ENCODE results near the gene RAB24. TPM values are rescaled to one million over a fixed set of nuclear protein-coding genes. Genes with fewer than 3 reads are reported as not detected.
"Not testable (repeated sequence)": the region's sequence is repeated elsewhere in the genome, so short reads cannot be mapped to it uniquely, and the experiment has no call there.

The RAB24 gene
- total RNA-seq (2012; rRNA removed): 9.6 TPM in 2 replicates

DNA sequence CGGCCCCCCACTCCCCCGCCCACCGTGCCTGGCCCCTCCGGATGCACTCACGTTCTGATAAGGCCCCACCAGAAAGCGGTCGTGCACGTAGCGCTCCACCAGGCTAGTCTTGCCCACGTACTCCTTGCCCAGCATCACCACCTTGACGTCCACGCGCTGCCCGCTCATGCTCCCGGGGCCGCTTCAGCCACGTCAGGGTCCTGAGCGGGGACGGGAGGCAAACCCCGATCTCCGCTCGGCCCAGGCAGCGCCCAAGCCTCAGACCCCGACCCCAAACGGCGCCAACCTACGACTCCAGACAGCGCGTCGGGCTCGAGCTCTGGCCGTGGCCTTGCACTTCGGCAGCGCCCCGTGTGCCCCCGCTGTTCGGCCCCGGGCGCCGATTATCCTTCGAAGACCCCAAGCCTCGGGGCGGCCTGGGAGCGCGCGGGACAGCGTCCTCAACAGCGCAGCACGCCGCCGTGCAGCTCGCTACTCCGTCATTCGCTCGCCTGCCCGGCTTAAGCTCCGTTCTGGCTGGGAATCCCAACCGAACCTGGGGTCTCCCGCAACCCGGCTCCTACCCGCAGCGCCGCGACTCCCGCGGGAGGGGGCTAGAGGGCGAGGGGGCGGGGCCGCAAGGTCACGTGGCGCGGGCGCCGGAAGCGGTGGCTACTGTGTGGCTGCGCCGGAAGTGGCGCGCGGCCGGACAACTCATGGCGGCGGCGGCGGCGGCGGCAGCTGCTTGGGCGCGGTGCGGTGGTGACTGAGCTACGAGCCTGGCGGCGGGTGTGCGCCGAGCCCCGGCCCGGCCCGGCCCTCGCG, at the start of gene RAB24, which contains the start of gene PRELID1:
TSS of gene RAB24 (minus strand) at position 599 of the 804 bp plus-strand sequence. CDS start at position 168, 431 bp downstream.
TSS of gene PRELID1 (plus strand) at position 679 of the 804 bp plus-strand sequence. CDS start 187 bp downstream, outside the sequence.
- peaks cover 41% of the 10 kb centered on the region for H3K4me1 ChIP-seq (ENCODE audit: control insufficient read depth, insufficient read depth, low read length)
- peak within 1 kb of the TSS; percentile 91 for H3K9ac ChIP-seq (ENCODE audit: low read depth, low read length)
- H3K9me3 ChIP-seq (replicated peaks; ENCODE audit: low read length): no peaks in the 10 kb centered on the region
- peak within 1 kb of the TSS; percentile 78 for H3K4me3 ChIP-seq (ENCODE audit: low read length)
- peaks cover 58% of the 10 kb centered on the region for H3K36me3 ChIP-seq (ENCODE audit: insufficient read depth, low read length)
- no peaks in the 10 kb centered on the region for H3K27me3 ChIP-seq (ENCODE audit: control insufficient read depth, insufficient read depth, low read length)
- peak within 1 kb of the TSS; percentile 84 for H3K4me2 ChIP-seq (ENCODE audit: low read length)

DNA sequence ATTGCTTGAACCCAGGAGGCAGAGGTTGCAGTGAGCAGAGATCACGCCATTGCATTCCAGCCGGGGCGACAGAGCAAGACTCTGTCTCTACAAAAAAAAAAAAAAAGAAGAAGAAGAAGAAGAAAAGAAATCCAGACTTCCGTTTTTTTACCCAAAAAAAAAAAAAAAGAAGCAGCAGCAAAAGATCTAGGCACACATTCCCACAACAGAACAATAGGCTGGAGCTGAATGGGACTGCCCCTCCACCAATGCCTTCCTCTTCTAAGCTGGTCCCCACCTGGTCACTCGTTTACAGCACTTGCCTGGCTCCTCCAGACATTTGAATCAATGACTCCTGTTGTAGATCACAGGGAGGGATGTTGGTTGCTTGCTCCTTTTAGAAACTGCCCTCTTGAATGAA, 49.6 kb upstream of the RAB24 start:
- Histone ChIP-seq H3K36me3 (ENCODE audit: insufficient read depth, low read length) (peaks cover 3% of the 10 kb centered on the region), H3K9ac (ENCODE audit: low read depth, low read length) (no peak overlapping the region), H3K4me1 (ENCODE audit: control insufficient read depth, insufficient read depth, low read length) (peaks cover 27% of the 10 kb centered on the region), H3K4me3 (ENCODE audit: low read length) (no peak overlapping the region), H3K9me3 (replicated peaks; ENCODE audit: low read length) (no peaks in the 10 kb centered on the region), H3K4me2 (ENCODE audit: low read length) (no peak overlapping the region), H3K27me3 (ENCODE audit: control insufficient read depth, insufficient read depth, low read length) (peaks cover 17% of the 10 kb centered on the region)

DNA sequence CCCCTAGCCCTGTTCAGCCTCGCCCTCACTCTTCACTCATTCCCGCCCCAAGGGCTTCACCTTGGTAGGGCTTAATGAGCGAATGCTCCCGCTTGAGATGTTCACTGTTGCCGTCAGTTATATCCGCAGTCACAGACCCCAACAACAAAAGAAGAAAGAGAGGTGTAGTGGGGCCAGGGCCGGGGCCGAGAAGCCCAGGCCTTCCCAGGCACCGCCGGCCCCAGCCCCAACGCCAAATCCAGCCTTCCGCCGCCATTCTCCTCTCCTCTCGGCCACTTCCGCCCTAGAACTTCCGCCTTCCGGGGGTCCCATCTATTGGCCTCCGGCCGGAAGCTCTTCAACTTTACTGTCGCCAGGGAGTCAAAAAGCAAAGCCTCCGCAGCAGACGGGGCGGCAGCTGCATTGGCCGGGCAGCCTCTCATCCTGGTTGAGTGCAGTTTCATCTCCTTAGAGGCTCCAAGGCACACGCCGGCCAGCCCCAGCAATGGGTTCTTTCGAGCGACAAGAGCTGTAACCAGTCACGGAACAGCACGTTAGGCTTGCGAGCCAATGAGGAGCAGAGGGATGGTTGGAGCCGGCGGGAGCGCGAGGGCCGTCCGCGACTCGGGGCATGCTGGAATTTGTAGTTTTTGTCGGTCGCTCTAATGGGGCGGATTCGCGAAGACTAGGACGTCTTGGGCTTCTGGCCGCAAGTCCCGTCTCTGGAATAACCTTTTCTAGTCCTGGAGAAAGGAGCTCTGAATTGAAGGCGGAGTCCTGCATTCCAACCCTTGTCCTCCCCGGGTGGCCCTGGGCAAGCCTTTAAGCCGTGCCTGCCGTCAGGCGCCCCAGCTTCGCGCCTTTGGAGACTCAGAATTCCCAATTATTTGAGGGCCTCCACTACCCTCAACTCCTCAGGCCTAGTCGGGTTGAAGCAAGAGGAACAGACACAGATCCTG, 48.1 kb upstream of the RAB24 start, which contains the start of gene LMAN2:
TSS of gene LMAN2 (minus strand) at position 277 of the 938 bp plus-strand sequence. CDS start at position 256, 21 bp downstream.
- peaks cover 23% of the 10 kb centered on the region for H3K4me1 ChIP-seq (ENCODE audit: control insufficient read depth, insufficient read depth, low read length)
- H3K4me2 ChIP-seq (ENCODE audit: low read length): peak within 1 kb of the TSS; percentile 98
- no peaks in the 10 kb centered on the region for H3K9me3 ChIP-seq (replicated peaks; ENCODE audit: low read length)
- H3K4me3 ChIP-seq (ENCODE audit: low read length): peak within 1 kb of the TSS; percentile 74
- H3K9ac ChIP-seq (ENCODE audit: low read depth, low read length): peak within 1 kb of the TSS; percentile 96
- H3K27me3 ChIP-seq (ENCODE audit: control insufficient read depth, insufficient read depth, low read length): peaks cover 3% of the 10 kb centered on the region
- H3K36me3 ChIP-seq (ENCODE audit: insufficient read depth, low read length): peaks cover 15% of the 10 kb centered on the region

DNA sequence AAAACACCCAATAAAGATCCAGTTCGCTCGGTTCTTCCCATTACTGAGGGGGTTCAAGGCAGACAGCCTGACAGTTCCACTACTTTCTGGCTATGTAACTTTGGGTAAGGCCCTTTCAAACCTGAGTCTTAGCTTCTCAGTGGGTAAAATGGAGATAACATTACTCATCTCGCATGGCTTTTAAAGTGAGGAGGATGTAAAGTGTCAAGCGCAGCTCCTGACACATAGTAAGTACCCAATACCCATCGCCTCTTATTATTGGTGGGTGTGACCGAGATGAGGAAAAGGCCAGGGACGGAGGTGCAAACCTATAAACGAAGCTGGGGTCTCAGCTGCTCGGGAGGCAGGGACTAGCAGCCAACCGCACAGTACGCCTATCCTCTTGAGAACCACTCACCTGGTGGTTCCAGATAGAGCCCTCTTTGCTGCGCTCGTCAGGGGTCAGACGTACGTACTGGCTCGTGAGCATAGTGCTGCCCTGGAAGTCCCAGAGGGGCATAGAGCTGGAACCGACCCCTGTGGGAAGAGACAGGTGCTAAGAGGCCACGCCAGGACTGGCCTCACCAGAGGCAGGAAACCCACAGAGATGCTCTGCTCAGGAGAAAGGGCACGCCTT, 47.4 kb upstream of the RAB24 start:
- Histone ChIP-seq H3K9ac (ENCODE audit: low read depth, low read length) (peak overlapping the region; percentile 96), H3K36me3 (ENCODE audit: insufficient read depth, low read length) (peaks cover 20% of the 10 kb centered on the region), H3K27me3 (ENCODE audit: control insufficient read depth, insufficient read depth, low read length) (peaks cover 3% of the 10 kb centered on the region), H3K4me3 (ENCODE audit: low read length) (peak overlapping the region; percentile 74), H3K4me2 (ENCODE audit: low read length) (peak overlapping the region; percentile 98), H3K9me3 (replicated peaks; ENCODE audit: low read length) (no peaks in the 10 kb centered on the region), H3K4me1 (ENCODE audit: control insufficient read depth, insufficient read depth, low read length) (peaks cover 23% of the 10 kb centered on the region)

DNA sequence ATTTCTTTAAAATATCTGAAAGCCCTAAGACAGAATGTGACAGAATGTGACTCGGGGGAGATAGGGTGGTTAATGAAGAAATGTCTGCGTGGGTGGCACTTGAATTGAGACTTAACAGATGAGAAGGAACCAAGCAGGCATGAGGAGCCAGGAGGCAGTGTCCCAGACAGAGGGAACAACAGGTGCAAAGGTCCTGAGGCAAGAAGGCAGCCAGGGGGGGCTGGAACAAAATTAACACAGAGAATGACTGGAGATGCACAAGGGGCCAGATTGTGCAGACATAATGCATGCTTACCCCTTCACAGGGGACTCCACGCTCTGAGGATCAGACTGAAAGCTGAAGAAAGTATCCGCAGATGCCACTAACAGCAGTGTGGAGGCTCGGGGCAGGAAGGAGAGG, 46.2 kb upstream of the RAB24 start:
- Histone ChIP-seq H3K9ac (ENCODE audit: low read depth, low read length) (no peak overlapping the region), H3K4me3 (ENCODE audit: low read length) (peak overlapping the region; percentile 74), H3K4me1 (ENCODE audit: control insufficient read depth, insufficient read depth, low read length) (peaks cover 23% of the 10 kb centered on the region), H3K27me3 (ENCODE audit: control insufficient read depth, insufficient read depth, low read length) (peaks cover under 1% of the 10 kb centered on the region), H3K36me3 (ENCODE audit: insufficient read depth, low read length) (peaks cover 20% of the 10 kb centered on the region), H3K4me2 (ENCODE audit: low read length) (peak overlapping the region; percentile 98), H3K9me3 (replicated peaks; ENCODE audit: low read length) (no peaks in the 10 kb centered on the region)

DNA sequence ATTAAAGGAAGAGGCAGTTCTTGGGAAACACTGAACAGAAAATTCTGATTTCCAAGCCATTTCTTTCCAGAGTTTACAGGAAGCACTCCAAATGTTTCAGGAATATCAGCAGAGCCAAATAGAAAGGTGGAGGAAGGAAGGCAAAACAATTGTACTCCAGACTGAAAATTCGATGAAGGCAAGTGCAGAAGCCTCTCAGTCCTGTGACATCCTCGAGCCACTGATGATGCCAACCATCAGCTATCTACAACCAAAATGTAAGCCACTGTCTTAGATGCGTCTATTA, 45.8 kb upstream of the RAB24 start:
- peak overlapping the region; percentile 98 for H3K4me2 ChIP-seq (ENCODE audit: low read length)
- H3K4me1 ChIP-seq (ENCODE audit: control insufficient read depth, insufficient read depth, low read length): peaks cover 23% of the 10 kb centered on the region
- H3K9me3 ChIP-seq (replicated peaks; ENCODE audit: low read length): no peaks in the 10 kb centered on the region
- H3K36me3 ChIP-seq (ENCODE audit: insufficient read depth, low read length): peaks cover 20% of the 10 kb centered on the region
- no peak overlapping the region for H3K4me3 ChIP-seq (ENCODE audit: low read length)
- H3K9ac ChIP-seq (ENCODE audit: low read depth, low read length): no peak overlapping the region
- no peaks in the 10 kb centered on the region for H3K27me3 ChIP-seq (ENCODE audit: control insufficient read depth, insufficient read depth, low read length)

DNA sequence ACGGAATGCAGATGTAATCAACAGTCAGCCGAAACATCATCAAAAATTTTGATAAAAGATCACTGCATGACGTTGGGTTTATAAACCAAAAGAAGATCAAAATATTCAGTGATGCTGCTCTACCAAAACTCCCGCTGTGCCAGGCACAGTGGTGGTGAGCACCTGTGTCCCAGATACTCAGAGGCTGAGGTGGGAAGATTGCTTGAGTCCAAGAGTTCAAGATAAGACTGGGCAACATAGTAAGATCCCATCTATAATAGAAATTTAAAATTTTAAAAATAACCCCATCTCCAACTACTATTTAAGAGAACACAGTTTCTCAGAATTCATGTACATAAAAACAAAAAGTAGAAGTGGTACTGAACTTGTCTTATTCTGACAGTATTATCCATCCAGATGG, 44.2 kb upstream of the RAB24 start:
- Histone ChIP-seq H3K4me2 (ENCODE audit: low read length) (no peak overlapping the region), H3K9ac (ENCODE audit: low read depth, low read length) (no peak overlapping the region), H3K4me1 (ENCODE audit: control insufficient read depth, insufficient read depth, low read length) (peaks cover 23% of the 10 kb centered on the region), H3K36me3 (ENCODE audit: insufficient read depth, low read length) (peaks cover 27% of the 10 kb centered on the region), H3K9me3 (replicated peaks; ENCODE audit: low read length) (no peaks in the 10 kb centered on the region), H3K4me3 (ENCODE audit: low read length) (no peak overlapping the region), H3K27me3 (ENCODE audit: control insufficient read depth, insufficient read depth, low read length) (no peaks in the 10 kb centered on the region)

DNA sequence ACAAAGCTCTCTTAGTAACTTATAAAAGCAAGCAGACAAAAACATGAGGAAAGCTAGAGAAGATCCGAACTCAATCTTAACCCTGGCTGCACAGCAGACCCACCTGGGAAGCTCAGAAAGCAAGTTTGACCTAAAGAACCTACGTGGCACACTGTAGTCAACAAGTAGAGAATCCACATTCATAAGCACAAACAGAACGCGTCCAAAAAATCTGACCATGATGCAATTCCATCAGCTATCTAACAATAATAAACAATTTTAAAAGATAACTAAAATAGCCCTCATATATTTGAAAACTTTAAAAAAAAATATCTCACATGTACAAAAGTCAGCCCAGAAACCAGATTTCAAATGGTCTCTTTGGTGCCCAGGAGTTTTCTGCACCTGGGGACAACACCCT, 43.3 kb upstream of the RAB24 start:
- H3K4me1 ChIP-seq (ENCODE audit: control insufficient read depth, insufficient read depth, low read length): peaks cover 19% of the 10 kb centered on the region
- no peak overlapping the region for H3K9ac ChIP-seq (ENCODE audit: low read depth, low read length)
- no peaks in the 10 kb centered on the region for H3K9me3 ChIP-seq (replicated peaks; ENCODE audit: low read length)
- no peak overlapping the region for H3K4me2 ChIP-seq (ENCODE audit: low read length)
- no peak overlapping the region for H3K4me3 ChIP-seq (ENCODE audit: low read length)
- peaks cover 27% of the 10 kb centered on the region for H3K36me3 ChIP-seq (ENCODE audit: insufficient read depth, low read length)
- no peaks in the 10 kb centered on the region for H3K27me3 ChIP-seq (ENCODE audit: control insufficient read depth, insufficient read depth, low read length)

DNA sequence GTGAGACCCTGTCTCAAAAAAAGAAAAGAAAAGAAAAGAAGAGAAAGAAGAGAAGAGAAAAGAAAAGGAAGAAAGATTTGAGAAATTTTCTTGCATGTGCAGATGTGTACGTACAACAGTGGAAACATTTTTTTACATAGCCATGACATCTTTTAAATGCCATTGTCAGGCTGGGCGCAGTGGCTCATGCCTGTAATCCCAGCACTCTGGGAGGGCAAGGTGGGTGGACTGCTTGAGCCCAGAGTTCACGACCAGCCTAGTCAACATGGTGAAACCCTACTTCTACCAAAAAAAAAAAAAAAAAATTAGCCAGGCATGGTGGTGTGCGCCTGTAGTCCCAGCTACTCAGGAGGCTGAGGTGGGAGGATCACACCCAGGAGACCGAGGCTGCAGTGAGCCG, 41.4 kb upstream of the RAB24 start:
- Histone ChIP-seq H3K9me3 (replicated peaks; ENCODE audit: low read length) (no peaks in the 10 kb centered on the region), H3K36me3 (ENCODE audit: insufficient read depth, low read length) (peaks cover 32% of the 10 kb centered on the region), H3K27me3 (ENCODE audit: control insufficient read depth, insufficient read depth, low read length) (no peaks in the 10 kb centered on the region), H3K9ac (ENCODE audit: low read depth, low read length) (no peak overlapping the region), H3K4me1 (ENCODE audit: control insufficient read depth, insufficient read depth, low read length) (peaks cover 8% of the 10 kb centered on the region), H3K4me2 (ENCODE audit: low read length) (no peak overlapping the region), H3K4me3 (ENCODE audit: low read length) (no peak overlapping the region)

DNA sequence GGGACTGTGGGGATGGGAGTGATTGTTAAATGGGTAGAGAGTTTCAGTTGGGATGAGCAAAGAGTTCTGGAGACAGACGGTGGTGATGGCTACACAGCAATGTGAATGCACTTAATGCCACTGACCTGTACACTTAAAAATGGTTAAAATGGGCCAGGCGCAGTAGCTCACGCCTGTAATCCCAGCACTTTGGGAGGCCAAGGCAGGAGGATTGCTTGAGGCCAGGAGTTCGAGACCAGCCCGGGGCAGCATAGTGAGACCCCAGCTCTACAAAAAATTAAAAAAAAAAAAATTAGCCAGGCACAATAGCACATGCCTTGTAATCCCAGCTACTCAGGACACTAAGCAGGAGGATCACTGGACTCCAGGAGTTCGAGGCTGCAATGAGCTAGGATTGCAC, 40.3 kb upstream of the RAB24 start:
- no peaks in the 10 kb centered on the region for H3K9me3 ChIP-seq (replicated peaks; ENCODE audit: low read length)
- H3K9ac ChIP-seq (ENCODE audit: low read depth, low read length): no peak overlapping the region
- H3K4me3 ChIP-seq (ENCODE audit: low read length): no peak overlapping the region
- H3K4me1 ChIP-seq (ENCODE audit: control insufficient read depth, insufficient read depth, low read length): no peaks in the 10 kb centered on the region
- H3K36me3 ChIP-seq (ENCODE audit: insufficient read depth, low read length): peaks cover 28% of the 10 kb centered on the region
- H3K27me3 ChIP-seq (ENCODE audit: control insufficient read depth, insufficient read depth, low read length): no peaks in the 10 kb centered on the region
- no peak overlapping the region for H3K4me2 ChIP-seq (ENCODE audit: low read length)

DNA sequence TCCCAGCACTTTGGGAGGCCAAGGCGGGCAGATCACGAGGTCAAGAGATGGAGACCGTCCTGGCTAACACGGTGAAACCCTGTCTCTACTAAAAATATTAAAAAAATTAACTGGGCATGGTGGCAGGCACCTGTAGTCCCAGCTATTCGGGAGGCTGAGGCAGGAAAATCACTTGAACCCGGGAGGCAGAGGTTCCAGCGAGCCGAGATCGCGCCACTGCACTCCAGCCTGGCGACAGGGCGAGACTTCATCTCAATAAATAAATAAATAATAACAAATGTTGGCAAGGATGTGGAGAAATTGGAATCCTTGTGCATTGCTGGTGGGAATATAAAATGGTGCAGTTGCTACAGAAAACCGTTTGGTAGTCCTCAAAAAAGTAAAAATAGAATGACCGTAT, 39.5 kb upstream of the RAB24 start:
- H3K36me3 ChIP-seq (ENCODE audit: insufficient read depth, low read length): peaks cover 28% of the 10 kb centered on the region

More for the DNA sequence above, 39.5 kb upstream of the RAB24 start:
- H3K4me3 ChIP-seq (ENCODE audit: low read length); H3K27me3 ChIP-seq (ENCODE audit: control insufficient read depth, insufficient read depth, low read length); H3K4me2 ChIP-seq (ENCODE audit: low read length); H3K4me1 ChIP-seq (ENCODE audit: control insufficient read depth, insufficient read depth, low read length); H3K9me3 ChIP-seq (replicated peaks; ENCODE audit: low read length); H3K9ac ChIP-seq (ENCODE audit: low read depth, low read length): not testable (repeated sequence)

All from skeletal muscle satellite cell (primary cell).